Measurements from ENCODE around the gene PITX1.

DNA sequence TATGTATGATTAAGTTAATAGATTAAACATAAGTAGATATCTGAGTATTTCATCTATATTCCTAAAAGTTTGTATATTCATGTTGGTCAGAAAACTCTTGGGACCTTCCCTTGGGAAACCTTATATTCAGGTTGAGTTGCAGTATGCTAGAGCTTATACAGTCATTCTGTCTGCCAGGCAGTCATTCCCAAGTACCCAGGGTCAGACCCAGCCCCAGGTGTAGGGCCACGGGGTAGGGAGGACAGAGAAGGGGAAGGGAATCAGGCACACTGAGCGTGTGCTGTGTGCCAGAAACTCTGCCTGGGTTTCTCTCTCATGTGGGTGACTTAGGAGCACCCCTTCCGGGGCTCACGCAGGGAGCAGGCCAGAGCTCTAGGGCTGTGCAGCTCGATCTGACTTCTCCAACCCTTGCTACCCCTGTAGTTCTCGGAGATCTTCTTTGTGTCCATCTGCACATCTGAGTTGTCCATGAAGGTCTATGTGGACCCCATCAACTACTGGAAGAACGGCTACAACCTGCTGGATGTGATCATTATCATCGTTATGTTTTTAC is 38.1 kb downstream of the PITX1 start:
- no peak for TF ChIP-seq TOX (CRISPR knock-in tag; IDR thresholded peaks at IDR 0.05; ENCODE audit: borderline replicate concordance)
- no peak for TF ChIP-seq ARNTL (CRISPR knock-in tag; IDR thresholded peaks at IDR 0.05; ENCODE audit: borderline replicate concordance, low read depth)
- no peak for TF ChIP-seq ZFP3 (CRISPR knock-in tag; IDR thresholded peaks at IDR 0.05)
- no peak for TF ChIP-seq ZNF70 (CRISPR knock-in tag; IDR thresholded peaks at IDR 0.05)
